ENCODE measurements around the gene TCF7.

DNA sequence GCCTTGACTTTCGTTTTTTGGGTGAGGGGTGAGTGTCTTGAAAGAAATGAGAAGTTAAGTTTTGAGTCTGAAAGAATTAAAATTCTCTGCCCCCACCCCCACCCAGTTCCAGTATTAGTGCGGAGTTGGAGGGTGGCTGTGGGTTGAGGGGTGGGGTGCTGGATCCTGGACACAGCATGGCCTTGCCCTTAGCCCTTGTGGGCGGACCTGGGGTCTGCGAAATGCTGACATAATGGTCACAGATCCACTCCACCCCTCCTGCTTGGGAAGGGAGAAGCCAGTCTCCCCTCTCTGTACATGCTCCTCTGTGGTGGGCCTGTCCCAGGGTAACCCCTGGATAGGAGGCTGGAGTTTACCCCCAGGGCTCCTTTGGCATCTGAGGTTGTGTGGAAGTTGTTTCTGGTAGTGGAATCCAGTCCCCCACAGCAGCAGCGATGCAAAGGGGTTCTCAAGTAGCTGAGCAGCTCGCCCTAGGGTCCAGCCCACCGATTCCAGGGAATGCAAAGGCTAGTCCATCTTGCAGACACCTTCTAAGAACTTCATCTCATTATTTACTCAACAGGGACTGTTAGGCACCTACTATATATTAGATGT lies 42.8 kb upstream of the TCF7 start:
- TF ChIP-seq GTF2F1 (IDR thresholded peaks at IDR 0.05; ENCODE audit: low read length): no peak
- no peak for TF ChIP-seq SIN3A (IDR thresholded peaks at IDR 0.05; ENCODE audit: borderline replicate concordance, low read depth, low read length)
- no peak for TF ChIP-seq ZNF333 (CRISPR knock-in tag; IDR thresholded peaks at IDR 0.05; ENCODE audit: borderline replicate concordance)
- TF ChIP-seq TCF7 (IDR thresholded peaks at IDR 0.05; ENCODE audit: low read depth): no peak
- no peak for TF ChIP-seq TAF1 (CRISPR knock-in tag; IDR thresholded peaks at IDR 0.05)
- TF ChIP-seq CHCHD3 (CRISPR knock-in tag; IDR thresholded peaks at IDR 0.05): no peak
- TF ChIP-seq RFX1 (IDR thresholded peaks at IDR 0.05): no peak
- no peak for TF ChIP-seq LCORL (IDR thresholded peaks at IDR 0.05)
- TF ChIP-seq LCORL (CRISPR knock-in tag; IDR thresholded peaks at IDR 0.05): no peak
- TF ChIP-seq ZNF24 (IDR thresholded peaks at IDR 0.05): no peak
- TF ChIP-seq ETV6 (CRISPR knock-in tag; conservative IDR thresholded peaks at IDR 0.05): no peak

Measured in HepG2 (cell line).